ENCODE data around the gene ATL2. TPM values are rescaled to one million over a fixed set of nuclear protein-coding genes. Genes with fewer than 3 reads are reported as not detected.
A peak's percentile ranks its signal among the peaks of the same experiment; 100 is the strongest.

Gene ATL2
- total RNA-seq (10 to 100 TPM; 61.5 to 62.4 TPM), polyA plus RNA-seq (23.4 TPM)

GRCh38 chr2:38377050-38377828 is at the start of gene ATL2:
TSS of gene ATL2 (minus strand) at chr2:38377273. CDS start at chr2:38377260, 13 bp downstream.
- no peaks in the 10 kb centered on the region for H3K9me3 Mint-ChIP-seq
- POLR2A ChIA-PET, result interaction anchor here (1.1 to 3.3 kb wide), 2 partner anchors 11 to 374 kb away, joined by 3 to 11 read pairs; partner anchors contain the start of gene SRSF7
- DNase-seq, result peak; percentile 89 to 95 (median 91)
- peaks cover 0 to 1% of the 10 kb centered on the region in 2 donors for H3K27me3 Mint-ChIP-seq
- Histone ChIP-seq H3K4me1 (ENCODE audit: insufficient read depth, low read length) (peaks cover 44% of the 10 kb centered on the region), H3K27ac (ENCODE audit: low read depth, low read length) (peak within 1 kb of the TSS; percentile 86), H3K4me3 (ENCODE audit: low read length) (peak within 1 kb of the TSS; percentile 72), H3K36me3 (ENCODE audit: insufficient read depth, low read length) (no peaks in the 10 kb centered on the region), H3K9me3 (ENCODE audit: low read length) (no peaks in the 10 kb centered on the region), H3K27me3 (ENCODE audit: insufficient read depth, low read length, poor library complexity, severe bottlenecking) (no peaks in the 10 kb centered on the region)
- CTCF ChIA-PET, result interaction anchor here (0.9 to 2.8 kb wide), 8 partner anchors 10 to 131 kb away, joined by 3 to 12 read pairs (median 4); no protein-coding TSS in a partner anchor
- peak within 1 kb of the TSS; percentile 94 to 98 (median 95) for H3K4me3 Mint-ChIP-seq
- H3K27ac Mint-ChIP-seq, result peak within 1 kb of the TSS; percentile 94 to 98 (median 96)
- H3K4me1 Mint-ChIP-seq, result peaks cover 52 to 76% (median 67%) of the 10 kb centered on the region in 3 donors
- H3K36me3 Mint-ChIP-seq, result peaks cover 0 to 8% (median 0%) of the 10 kb centered on the region in 3 donors

DNA sequence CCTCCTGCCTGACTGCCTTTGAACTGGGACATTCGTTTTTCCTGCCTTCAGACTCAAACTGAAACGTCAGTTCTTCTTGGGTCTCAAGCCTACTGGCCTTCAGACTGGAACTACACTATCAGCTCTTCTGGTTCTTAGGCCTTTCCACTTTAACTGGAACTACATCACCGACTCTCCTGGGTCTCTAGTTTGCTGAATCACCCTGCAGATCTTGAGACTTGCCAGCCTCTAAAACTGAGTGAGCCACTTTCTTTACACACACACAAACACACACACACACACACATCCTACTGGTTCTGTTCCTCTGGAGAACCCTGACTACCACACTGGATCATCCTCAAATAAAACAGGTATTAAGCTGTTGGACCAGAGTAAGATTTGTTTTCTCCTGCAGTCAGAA is 46.7 kb upstream of the ATL2 start:
- Mint-ChIP-seq H3K36me3 (no peaks in the 10 kb centered on the region), H3K27me3 (peaks cover 4 to 17% of the 10 kb centered on the region in 2 donors), H3K4me1 (no peaks in the 10 kb centered on the region), H3K9me3 (no peaks in the 10 kb centered on the region), H3K4me3 (no peak overlapping the region), H3K27ac (no peak overlapping the region)
- Histone ChIP-seq H3K27me3 (ENCODE audit: insufficient read depth, low read length, poor library complexity, severe bottlenecking) (no peaks in the 10 kb centered on the region), H3K27ac (ENCODE audit: low read depth, low read length) (no peak overlapping the region), H3K9me3 (ENCODE audit: low read length) (no peaks in the 10 kb centered on the region), H3K36me3 (ENCODE audit: insufficient read depth, low read length) (no peaks in the 10 kb centered on the region), H3K4me3 (ENCODE audit: low read length) (no peak overlapping the region), H3K4me1 (ENCODE audit: insufficient read depth, low read length) (no peaks in the 10 kb centered on the region)
- DNase-seq, result no peak
- ChIA-PET POLR2A (no interaction called here), CTCF (no interaction called here)

DNA sequence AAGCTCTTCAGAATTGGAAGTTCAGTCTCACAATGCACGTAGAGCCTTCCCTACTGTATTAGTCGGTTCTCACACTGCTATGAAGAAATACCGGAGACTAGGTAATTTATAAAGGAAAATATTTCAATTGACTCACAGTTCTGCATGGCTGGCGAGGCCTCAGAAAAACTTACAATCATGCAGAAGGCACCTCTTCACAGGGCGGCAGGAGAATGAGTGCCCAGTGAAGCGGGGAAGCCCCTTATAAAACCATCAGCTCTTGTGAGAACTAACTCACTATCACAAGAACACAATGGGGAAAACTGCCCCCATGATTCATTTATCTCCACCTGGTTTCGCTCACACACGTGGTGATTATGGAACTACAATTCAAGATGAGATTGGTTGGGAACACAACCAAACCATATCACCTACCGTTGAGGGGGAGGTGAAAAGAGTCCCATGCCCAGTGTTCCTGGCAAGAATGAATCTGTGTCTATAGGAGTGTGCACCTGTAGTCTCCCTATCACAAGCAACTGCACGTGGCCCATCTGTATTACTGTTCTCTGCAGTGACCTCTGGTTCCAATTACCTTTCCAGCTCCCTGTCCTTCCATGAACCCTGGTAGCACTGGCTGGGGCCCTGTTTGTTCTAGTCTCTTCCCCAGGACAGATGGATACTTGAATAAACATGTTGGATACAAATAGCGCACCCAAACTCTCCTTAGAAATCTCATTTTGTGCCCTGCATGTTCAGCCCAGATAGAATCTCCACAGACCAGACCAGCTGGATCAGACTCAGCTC is 44.4 kb upstream of the ATL2 start:
- Mint-ChIP-seq H3K4me1 (no peaks in the 10 kb centered on the region), H3K27me3 (peaks cover 4 to 31% of the 10 kb centered on the region in 2 donors), H3K27ac (no peak overlapping the region), H3K4me3 (no peak overlapping the region), H3K36me3 (no peaks in the 10 kb centered on the region), H3K9me3 (no peaks in the 10 kb centered on the region)
- Histone ChIP-seq H3K27ac (ENCODE audit: low read depth, low read length) (no peak overlapping the region), H3K4me1 (ENCODE audit: insufficient read depth, low read length) (no peaks in the 10 kb centered on the region), H3K27me3 (ENCODE audit: insufficient read depth, low read length, poor library complexity, severe bottlenecking) (no peaks in the 10 kb centered on the region), H3K9me3 (ENCODE audit: low read length) (no peaks in the 10 kb centered on the region), H3K36me3 (ENCODE audit: insufficient read depth, low read length) (no peaks in the 10 kb centered on the region), H3K4me3 (ENCODE audit: low read length) (no peak overlapping the region)
- DNase-seq, result no peak
- POLR2A ChIA-PET, result no interaction called here
- CTCF ChIA-PET, result no interaction called here

DNA sequence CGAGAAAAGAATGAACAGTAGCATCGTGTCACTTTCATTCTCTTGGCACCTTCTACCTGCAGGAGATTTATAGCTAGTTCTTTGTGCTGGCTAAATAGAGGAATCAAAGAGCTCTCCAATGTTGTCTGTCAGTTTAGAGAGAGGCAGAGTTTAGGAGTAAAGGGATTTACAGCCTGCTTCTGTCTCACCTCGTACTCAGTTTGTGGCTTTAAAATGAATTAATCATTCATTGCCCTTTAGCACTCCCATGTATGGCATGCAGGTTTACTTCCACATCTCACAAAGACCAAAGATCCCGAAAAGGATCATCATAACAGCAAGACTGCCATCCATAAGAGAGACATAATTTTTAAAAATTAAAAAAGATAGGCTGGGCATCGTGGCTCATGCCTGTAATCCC is 42.4 kb upstream of the ATL2 start:
- POLR2A ChIA-PET, result no interaction called here

DNA sequence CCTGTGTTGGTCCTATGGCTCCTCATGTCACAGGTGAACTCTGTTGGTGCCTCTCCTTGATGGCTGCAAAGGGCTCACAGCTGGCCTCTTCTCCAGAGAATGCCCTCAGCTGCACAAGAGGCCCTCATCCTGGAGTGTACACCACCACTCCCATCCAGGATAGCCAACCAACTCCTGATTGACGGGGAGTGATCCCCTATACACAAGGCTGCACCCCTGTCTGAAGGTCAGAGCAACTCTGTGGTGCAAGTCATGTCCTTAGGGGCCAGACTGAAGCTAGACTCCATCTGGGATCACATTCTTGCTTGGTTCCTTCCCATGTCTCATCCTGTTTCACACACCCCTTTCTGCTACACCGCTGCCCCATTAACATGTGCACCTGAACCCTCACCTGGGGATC is 41.7 kb upstream of the ATL2 start:
- no peak overlapping the region for H3K27ac ChIP-seq (ENCODE audit: low read depth, low read length)
- Mint-ChIP-seq H3K27me3 (peaks cover 1 to 32% of the 10 kb centered on the region in 2 donors), H3K4me1 (no peaks in the 10 kb centered on the region), H3K9me3 (peaks cover 0 to 4% (median 0%) of the 10 kb centered on the region in 5 donors), H3K27ac (no peak overlapping the region), H3K4me3 (no peak overlapping the region), H3K36me3 (peaks cover 0 to 6% (median 0%) of the 10 kb centered on the region in 3 donors)
- ChIA-PET POLR2A (no interaction called here), CTCF (interaction anchor here (1.7 kb wide), 1 partner anchor 104 kb away, joined by 4 read pairs; no protein-coding TSS in a partner anchor)
- no peaks in the 10 kb centered on the region for H3K9me3 ChIP-seq (ENCODE audit: low read length)
- no peaks in the 10 kb centered on the region for H3K36me3 ChIP-seq (ENCODE audit: insufficient read depth, low read length)
- DNase-seq, result no peak
- no peaks in the 10 kb centered on the region for H3K27me3 ChIP-seq (ENCODE audit: insufficient read depth, low read length, poor library complexity, severe bottlenecking)
- no peak overlapping the region for H3K4me3 ChIP-seq (ENCODE audit: low read length)
- no peaks in the 10 kb centered on the region for H3K4me1 ChIP-seq (ENCODE audit: insufficient read depth, low read length)

More for the DNA sequence above, 42.4 kb upstream of the ATL2 start:
- H3K27ac ChIP-seq (ENCODE audit: low read depth, low read length), result no peak overlapping the region
- CTCF ChIA-PET, result interaction anchor here (1.7 kb wide), 1 partner anchor 105 kb away, joined by 4 read pairs; no protein-coding TSS in a partner anchor
- H3K9me3 Mint-ChIP-seq, result peaks cover 0 to 3% (median 0%) of the 10 kb centered on the region in 5 donors
- DNase-seq, result no peak
- H3K4me1 Mint-ChIP-seq, result no peaks in the 10 kb centered on the region
- no peak overlapping the region for H3K4me3 Mint-ChIP-seq
- H3K36me3 Mint-ChIP-seq, result peaks cover 0 to 3% (median 0%) of the 10 kb centered on the region in 3 donors
- H3K4me1 ChIP-seq (ENCODE audit: insufficient read depth, low read length), result no peaks in the 10 kb centered on the region
- H3K27ac Mint-ChIP-seq, result no peak overlapping the region
- H3K4me3 ChIP-seq (ENCODE audit: low read length), result no peak overlapping the region
- H3K27me3 Mint-ChIP-seq, result peaks cover 1 to 29% of the 10 kb centered on the region in 2 donors
- no peaks in the 10 kb centered on the region for H3K36me3 ChIP-seq (ENCODE audit: insufficient read depth, low read length)
- no peaks in the 10 kb centered on the region for H3K9me3 ChIP-seq (ENCODE audit: low read length)
- no peaks in the 10 kb centered on the region for H3K27me3 ChIP-seq (ENCODE audit: insufficient read depth, low read length, poor library complexity, severe bottlenecking)

DNA sequence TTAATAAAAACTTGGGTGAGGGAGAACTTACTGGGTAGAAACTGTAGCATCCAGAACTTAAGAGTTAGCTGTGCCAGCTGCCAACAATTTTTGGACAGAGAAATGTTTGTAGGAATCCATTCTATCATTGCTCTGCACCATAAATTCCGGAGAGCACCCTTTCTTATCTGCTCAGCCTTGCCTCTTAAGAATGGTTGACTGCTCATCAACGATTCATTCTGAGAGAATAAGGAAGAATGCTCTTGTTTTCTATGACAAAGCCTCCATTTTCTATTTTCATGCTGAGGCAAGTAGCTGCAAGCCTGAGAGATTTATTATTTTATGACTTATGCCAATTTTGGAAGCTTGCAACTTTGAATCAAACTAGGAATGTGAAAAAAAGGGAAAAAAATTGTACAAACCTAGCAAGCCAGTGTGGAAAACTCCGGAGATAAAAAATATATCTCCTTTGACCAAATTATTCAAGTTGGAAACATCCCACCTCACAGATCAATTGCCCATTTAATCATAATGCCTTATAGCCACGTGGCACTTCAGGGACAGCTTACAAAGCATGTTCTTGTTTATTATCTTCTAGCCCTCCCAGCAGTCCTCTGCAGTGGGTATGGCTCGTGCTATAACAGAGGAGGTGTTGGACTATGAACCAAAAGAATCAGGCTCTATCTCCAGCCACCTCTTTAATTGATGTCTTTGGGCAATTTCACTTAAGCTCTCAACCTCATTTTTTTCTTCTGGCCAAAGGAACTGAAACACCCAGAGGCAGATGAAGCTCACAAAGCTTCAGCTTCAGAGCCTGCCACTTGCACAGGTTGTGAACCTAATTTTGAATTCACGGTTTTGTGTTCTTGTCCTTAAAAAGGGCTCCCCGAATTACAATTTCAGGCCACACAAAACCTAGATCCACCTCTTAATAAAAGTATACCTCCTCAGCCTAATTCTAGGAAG is 40.9 kb upstream of the ATL2 start:
- no peaks in the 10 kb centered on the region for H3K36me3 ChIP-seq (ENCODE audit: insufficient read depth, low read length)
- H3K4me1 Mint-ChIP-seq, result no peaks in the 10 kb centered on the region
- H3K9me3 ChIP-seq (ENCODE audit: low read length), result peaks cover under 1% of the 10 kb centered on the region
- peaks cover 0 to 11% (median 0%) of the 10 kb centered on the region in 3 donors for H3K36me3 Mint-ChIP-seq
- CTCF ChIA-PET, result interaction anchor here (1.7 kb wide), 1 partner anchor 103 kb away, joined by 4 read pairs; no protein-coding TSS in a partner anchor
- H3K27ac ChIP-seq (ENCODE audit: low read depth, low read length), result no peak overlapping the region
- POLR2A ChIA-PET, result no interaction called here
- DNase-seq, result no peak
- H3K27ac Mint-ChIP-seq, result no peak overlapping the region
- no peaks in the 10 kb centered on the region for H3K27me3 ChIP-seq (ENCODE audit: insufficient read depth, low read length, poor library complexity, severe bottlenecking)
- no peaks in the 10 kb centered on the region for H3K4me1 ChIP-seq (ENCODE audit: insufficient read depth, low read length)
- peaks cover 0 to 6% (median 2%) of the 10 kb centered on the region in 5 donors for H3K9me3 Mint-ChIP-seq
- H3K4me3 Mint-ChIP-seq, result no peak overlapping the region
- peaks cover 0 to 33% of the 10 kb centered on the region in 2 donors for H3K27me3 Mint-ChIP-seq
- H3K4me3 ChIP-seq (ENCODE audit: low read length), result no peak overlapping the region

GRCh38 chr2:38416296-38417036 is 39.4 kb upstream of the ATL2 start:
- Histone ChIP-seq H3K9me3 (ENCODE audit: low read length) (peaks cover 8% of the 10 kb centered on the region), H3K36me3 (ENCODE audit: insufficient read depth, low read length) (no peaks in the 10 kb centered on the region), H3K27me3 (ENCODE audit: insufficient read depth, low read length, poor library complexity, severe bottlenecking) (no peaks in the 10 kb centered on the region), H3K27ac (ENCODE audit: low read depth, low read length) (no peak overlapping the region), H3K4me3 (ENCODE audit: low read length) (no peak overlapping the region), H3K4me1 (ENCODE audit: insufficient read depth, low read length) (no peaks in the 10 kb centered on the region)
- Mint-ChIP-seq H3K36me3 (peaks cover 0 to 16% (median 0%) of the 10 kb centered on the region in 3 donors), H3K27ac (no peak overlapping the region), H3K4me3 (no peak overlapping the region), H3K27me3 (peaks cover 4 to 33% of the 10 kb centered on the region in 2 donors), H3K4me1 (no peaks in the 10 kb centered on the region), H3K9me3 (peaks cover 6 to 16% (median 11%) of the 10 kb centered on the region in 5 donors)
- DNase-seq, result no peak
- ChIA-PET POLR2A (no interaction called here), CTCF (no interaction called here)
